Immature natural killer cell (primary cell): ENCODE measurements around the gene TEKT5. TPM values are rescaled to one million over a fixed set of nuclear protein-coding genes. Genes with fewer than 3 reads are reported as not detected.

Source experiments
- DNase-seq, 3 donors: peaks; one replicate each; pipeline ENCODE4 v3.0.0; 2022; ENCODE audit warnings: mixed read lengths in 1 of 3
- H3K27ac Mint-ChIP-seq, 6 donors: one replicate each; pipeline ENCODE4 v1.8.0; 2020; ENCODE audit warnings: mixed read lengths in 6 of 6, mild to moderate bottlenecking in 5 of 6, inconsistent platforms in 4 of 6, moderate library complexity in 3 of 6
- H3K27me3 Mint-ChIP-seq, 3 donors: one replicate each; pipeline ENCODE4 v1.8.0; 2020 to 2021; ENCODE audit warnings: low read depth in 3 of 3, mild to moderate bottlenecking in 3 of 3, mixed read lengths in 3 of 3, moderate library complexity in 3 of 3, inconsistent platforms in 1 of 3
- H3K36me3 Mint-ChIP-seq, 3 donors: one replicate each; pipeline ENCODE4 v1.8.0; 2020; ENCODE audit warnings: mixed read lengths in 3 of 3, inconsistent platforms in 2 of 3, mild to moderate bottlenecking in 2 of 3
- H3K4me1 Mint-ChIP-seq, 2 donors: one replicate each; pipeline ENCODE4 v1.8.0; 2020; ENCODE audit warnings: inconsistent platforms in 2 of 2, mild to moderate bottlenecking in 2 of 2, mixed read lengths in 2 of 2, moderate library complexity in 1 of 2
- H3K4me3 Mint-ChIP-seq, 5 donors: one replicate each; pipeline ENCODE4 v1.8.0; 2020; ENCODE audit warnings: mild to moderate bottlenecking in 5 of 5, mixed read lengths in 5 of 5, inconsistent platforms in 3 of 5, moderate library complexity in 3 of 5
- H3K9me3 Mint-ChIP-seq, 6 donors: one replicate each; pipeline ENCODE4 v1.8.0; 2020; ENCODE audit warnings: mild to moderate bottlenecking in 6 of 6, mixed read lengths in 6 of 6, inconsistent platforms in 4 of 6, moderate library complexity in 3 of 6
- polyA plus RNA-seq, 3 donors: library from polyadenylated mRNA; unstranded; fragments of 300-500 nt; fragmentation: Illumina TruSeq; gene quantifications; one replicate each; pipeline ENCODE4 v1.2.3, GENCODE V29; 2021

The TEKT5 gene
- polyA plus RNA-seq, 3 donors from 2014 or later = not detected

DNA sequence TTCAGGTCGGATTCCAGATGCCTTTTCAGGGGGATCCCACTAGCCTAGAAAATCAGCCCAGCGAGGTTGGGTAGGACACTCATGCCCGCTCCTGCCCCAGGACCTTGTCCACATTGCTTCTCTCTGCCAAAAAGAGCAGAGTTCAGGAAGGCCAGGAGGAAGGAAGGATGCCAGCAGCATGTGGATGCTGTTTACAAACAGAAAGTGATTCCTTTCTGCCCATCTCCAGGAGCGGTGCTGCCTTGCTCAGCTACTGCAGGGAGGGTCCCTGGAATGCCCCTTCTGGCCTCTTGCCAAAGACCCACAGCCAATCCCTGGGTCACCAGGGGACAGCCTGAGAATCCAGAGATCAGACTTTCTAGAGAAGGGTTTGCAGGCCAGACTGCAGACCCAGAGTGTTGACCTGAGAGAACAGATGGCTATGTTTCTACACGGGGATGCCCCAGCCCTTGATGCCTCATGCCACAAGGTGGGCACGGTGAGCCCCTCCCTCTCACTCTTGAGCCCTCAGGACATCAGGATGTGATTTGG is 82.0 kb downstream of the TEKT5 start:
- H3K9me3 Mint-ChIP-seq = no peaks in the 10 kb centered on the region
- H3K36me3 Mint-ChIP-seq = no peaks in the 10 kb centered on the region
- no peaks in the 10 kb centered on the region for H3K4me1 Mint-ChIP-seq
- H3K27ac Mint-ChIP-seq = no peak overlapping the region
- no peak overlapping the region for H3K4me3 Mint-ChIP-seq
- H3K27me3 Mint-ChIP-seq = peaks cover 0 to 11% (median 2%) of the 10 kb centered on the region in 3 donors
- DNase-seq = no peak

DNA sequence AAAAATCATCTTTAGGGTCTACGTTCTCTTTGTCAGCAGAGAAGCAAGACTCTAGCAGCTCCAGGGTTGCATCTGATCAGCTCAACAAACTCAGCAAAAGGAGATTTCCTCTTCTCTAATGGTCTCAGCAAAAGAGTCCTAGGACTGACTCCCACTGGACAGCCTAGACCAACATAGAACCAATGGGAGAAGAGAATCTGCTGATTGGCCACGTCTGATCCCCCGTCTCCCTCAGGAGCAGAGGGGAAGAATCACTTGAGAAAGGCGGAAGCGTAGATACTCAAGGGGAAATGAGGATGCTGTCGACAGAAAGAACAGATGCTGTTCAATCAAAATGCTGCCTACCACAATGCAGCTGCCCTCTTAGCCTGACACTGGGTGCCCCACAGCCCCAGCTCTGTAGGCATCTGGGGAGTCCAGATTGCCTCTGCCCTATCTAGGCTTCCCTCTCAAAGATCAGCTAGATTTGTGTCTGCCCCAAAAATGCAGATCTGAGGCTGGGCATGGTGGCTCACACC is 82.8 kb downstream of the TEKT5 start:
- H3K27ac Mint-ChIP-seq = no peak overlapping the region
- no peak overlapping the region for H3K4me3 Mint-ChIP-seq
- H3K27me3 Mint-ChIP-seq = peaks cover 1 to 11% (median 2%) of the 10 kb centered on the region in 3 donors
- H3K9me3 Mint-ChIP-seq = no peaks in the 10 kb centered on the region
- H3K4me1 Mint-ChIP-seq = no peaks in the 10 kb centered on the region
- no peaks in the 10 kb centered on the region for H3K36me3 Mint-ChIP-seq
- no peak for DNase-seq

DNA sequence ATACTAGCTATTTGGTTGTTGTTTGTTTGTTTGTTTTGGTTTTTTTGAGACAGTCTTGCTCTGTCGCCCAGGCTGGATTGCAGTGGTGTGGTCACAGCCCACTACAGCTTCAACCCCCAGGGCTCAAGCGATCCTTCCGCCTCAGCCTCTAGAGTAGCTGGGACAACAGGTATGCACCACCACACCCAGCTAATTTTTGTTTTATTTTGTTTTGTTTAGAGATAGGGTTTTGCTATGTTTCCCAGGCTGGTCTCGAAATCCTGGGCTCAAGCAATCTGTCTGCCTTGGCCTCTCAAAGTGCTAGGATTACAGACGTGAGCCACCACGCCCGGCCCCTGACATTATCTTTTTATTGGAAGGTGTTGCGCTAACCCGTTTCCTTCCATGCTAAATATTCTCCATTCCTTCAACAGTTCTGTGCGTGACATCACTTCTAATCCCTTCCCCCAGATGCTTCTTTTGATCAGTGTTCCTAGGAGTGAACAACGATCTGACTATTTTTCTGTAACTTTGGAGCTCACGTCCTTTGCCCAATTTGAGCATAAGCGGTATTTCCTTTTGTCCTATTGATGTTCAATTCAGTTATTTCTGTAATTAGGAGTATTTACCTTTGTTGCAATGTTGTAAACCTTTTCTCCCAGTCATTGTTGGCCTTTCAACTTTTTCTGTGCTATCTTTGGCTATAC is 84.1 kb downstream of the TEKT5 start:
- Mint-ChIP-seq H3K4me3 (no peak overlapping the region), H3K9me3 (no peaks in the 10 kb centered on the region), H3K27me3 (peaks cover 3 to 9% (median 4%) of the 10 kb centered on the region in 3 donors), H3K27ac (no peak overlapping the region), H3K36me3 (no peaks in the 10 kb centered on the region), H3K4me1 (no peaks in the 10 kb centered on the region)
- DNase-seq = no peak

DNA sequence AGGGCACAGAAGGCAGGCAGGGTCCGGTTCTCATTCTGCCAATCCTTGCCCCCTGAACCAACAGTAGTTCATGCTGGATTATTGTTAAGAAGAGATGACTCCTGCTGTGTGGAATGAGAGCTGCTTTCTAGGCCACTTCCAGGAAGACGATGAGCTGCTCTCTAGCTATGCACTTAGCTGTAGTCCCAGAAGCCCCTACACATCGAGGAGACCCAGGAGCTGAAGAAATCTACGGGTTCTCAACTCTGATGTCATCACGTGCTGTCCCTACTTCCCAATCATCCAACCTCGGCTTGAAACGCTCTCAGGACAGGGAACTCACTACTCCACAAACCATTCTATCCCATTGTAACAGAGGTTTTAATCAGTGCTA is 85.3 kb downstream of the TEKT5 start:
- no peaks in the 10 kb centered on the region for H3K9me3 Mint-ChIP-seq
- no peak overlapping the region for H3K4me3 Mint-ChIP-seq
- no peak for DNase-seq
- no peaks in the 10 kb centered on the region for H3K36me3 Mint-ChIP-seq
- H3K4me1 Mint-ChIP-seq = no peaks in the 10 kb centered on the region
- H3K27me3 Mint-ChIP-seq = peaks cover 3 to 9% (median 4%) of the 10 kb centered on the region in 3 donors
- no peak overlapping the region for H3K27ac Mint-ChIP-seq

DNA sequence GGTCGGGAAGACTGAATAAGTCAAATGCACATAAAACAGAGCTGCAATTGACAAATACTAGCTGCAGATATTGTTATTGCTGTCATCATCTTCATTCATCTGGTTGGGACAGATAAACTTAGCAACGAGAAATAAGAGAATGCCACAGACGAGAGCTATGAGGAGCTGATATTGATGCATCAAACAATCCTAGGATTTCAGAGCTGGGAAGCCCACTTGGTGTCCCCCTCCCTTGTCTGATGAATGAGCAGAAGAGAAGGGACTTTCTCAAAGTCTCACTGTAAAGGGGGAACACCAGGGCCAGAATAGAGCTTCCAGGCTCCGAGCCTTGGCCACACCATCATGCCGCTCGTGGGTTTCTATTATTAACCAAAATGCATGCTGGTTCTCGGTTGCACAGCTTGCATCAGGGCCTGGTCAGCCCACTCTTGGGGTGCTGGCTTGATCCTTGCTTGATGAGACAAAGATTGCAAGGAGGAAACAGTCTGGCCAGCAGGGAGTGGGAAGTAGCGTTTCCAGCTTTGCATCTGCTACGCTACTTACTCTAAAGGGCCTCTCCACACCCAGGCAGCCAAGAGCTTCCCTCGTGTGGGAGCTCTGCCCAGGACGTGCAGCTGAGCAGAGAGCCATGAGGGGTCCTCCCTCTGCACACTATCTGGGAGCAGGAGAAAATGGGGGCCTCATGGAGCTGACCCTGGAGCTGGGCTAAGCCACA is 85.9 kb downstream of the TEKT5 start:
- no peak for DNase-seq
- Mint-ChIP-seq H3K4me1 (no peaks in the 10 kb centered on the region), H3K36me3 (no peaks in the 10 kb centered on the region), H3K9me3 (no peaks in the 10 kb centered on the region), H3K27ac (no peak overlapping the region), H3K27me3 (peaks cover 2 to 9% (median 3%) of the 10 kb centered on the region in 3 donors), H3K4me3 (no peak overlapping the region)

DNA sequence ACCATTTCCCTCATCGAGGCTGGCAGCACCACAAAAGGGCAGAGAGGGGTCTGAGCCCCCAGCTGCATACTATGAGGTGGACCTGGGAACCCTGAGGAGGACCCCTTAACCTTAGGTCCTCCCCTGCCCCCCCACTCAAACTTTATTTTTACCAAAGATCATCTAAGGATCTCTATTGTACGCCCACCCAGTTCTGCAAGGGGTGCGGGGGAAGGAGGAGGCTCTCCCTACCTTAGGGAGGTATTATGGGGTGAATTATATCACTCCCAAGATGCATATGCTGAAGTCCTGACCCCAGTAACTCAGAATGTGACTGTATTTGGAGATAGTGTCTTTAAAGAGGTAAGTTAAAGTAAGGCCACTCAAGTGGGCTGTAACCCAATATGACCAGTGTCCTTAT is 87.6 kb downstream of the TEKT5 start:
- Mint-ChIP-seq H3K27ac (no peak overlapping the region), H3K36me3 (no peaks in the 10 kb centered on the region), H3K27me3 (peaks cover 2 to 7% (median 3%) of the 10 kb centered on the region in 3 donors)

DNA sequence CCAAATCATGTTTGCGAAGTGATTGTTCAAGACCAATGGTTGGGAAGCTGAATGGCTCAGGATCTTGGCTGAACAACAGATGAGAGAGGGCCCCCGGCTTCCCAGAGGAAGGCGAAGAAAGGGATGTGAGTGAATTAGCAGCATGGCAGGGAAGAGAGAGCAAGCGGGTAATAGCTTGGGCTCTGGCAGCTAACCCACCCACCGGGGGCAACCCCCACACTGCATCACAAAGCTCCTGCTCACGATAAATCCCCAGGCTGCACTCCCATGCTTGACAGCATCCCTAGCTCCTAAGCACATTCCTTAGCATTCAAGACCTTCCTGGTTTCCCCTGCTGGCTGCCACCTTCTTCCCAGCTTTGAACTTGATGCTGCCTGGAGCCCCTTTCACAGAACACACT is 88.1 kb downstream of the TEKT5 start:
- no peaks in the 10 kb centered on the region for H3K9me3 Mint-ChIP-seq
- H3K27me3 Mint-ChIP-seq = peaks cover 2 to 7% (median 3%) of the 10 kb centered on the region in 3 donors
- no peaks in the 10 kb centered on the region for H3K36me3 Mint-ChIP-seq
- H3K27ac Mint-ChIP-seq = no peak overlapping the region
- no peaks in the 10 kb centered on the region for H3K4me1 Mint-ChIP-seq
- no peak for DNase-seq
- H3K4me3 Mint-ChIP-seq = no peak overlapping the region

More for the DNA sequence above, 87.6 kb downstream of the TEKT5 start:
- Mint-ChIP-seq H3K9me3 (no peaks in the 10 kb centered on the region), H3K4me1 (no peaks in the 10 kb centered on the region), H3K4me3 (no peak overlapping the region)
- DNase-seq = no peak

DNA sequence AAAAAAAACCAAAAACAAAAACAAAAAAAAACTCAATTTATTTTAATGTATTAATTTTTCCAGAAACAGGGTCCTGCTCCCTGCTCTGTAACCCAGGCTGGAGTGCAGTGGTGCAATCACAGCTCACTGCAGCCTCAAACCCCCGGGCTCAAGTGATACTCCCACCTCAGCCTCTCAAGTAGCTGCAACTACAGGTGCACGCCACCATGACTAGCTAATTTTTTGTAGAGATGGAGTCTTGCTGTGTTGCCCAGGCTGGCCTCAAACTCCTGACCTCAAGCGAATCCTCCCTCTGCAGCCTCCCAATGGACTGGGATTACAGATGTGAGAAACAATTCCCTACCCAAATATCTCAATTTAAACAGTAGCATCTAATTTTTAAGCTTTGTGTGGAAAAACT is 89.1 kb downstream of the TEKT5 start:
- Mint-ChIP-seq H3K27me3 (peaks cover 2 to 4% (median 3%) of the 10 kb centered on the region in 3 donors), H3K27ac (no peak overlapping the region), H3K36me3 (no peaks in the 10 kb centered on the region), H3K4me3 (no peak overlapping the region), H3K9me3 (no peaks in the 10 kb centered on the region), H3K4me1 (no peaks in the 10 kb centered on the region)
- DNase-seq = no peak

DNA sequence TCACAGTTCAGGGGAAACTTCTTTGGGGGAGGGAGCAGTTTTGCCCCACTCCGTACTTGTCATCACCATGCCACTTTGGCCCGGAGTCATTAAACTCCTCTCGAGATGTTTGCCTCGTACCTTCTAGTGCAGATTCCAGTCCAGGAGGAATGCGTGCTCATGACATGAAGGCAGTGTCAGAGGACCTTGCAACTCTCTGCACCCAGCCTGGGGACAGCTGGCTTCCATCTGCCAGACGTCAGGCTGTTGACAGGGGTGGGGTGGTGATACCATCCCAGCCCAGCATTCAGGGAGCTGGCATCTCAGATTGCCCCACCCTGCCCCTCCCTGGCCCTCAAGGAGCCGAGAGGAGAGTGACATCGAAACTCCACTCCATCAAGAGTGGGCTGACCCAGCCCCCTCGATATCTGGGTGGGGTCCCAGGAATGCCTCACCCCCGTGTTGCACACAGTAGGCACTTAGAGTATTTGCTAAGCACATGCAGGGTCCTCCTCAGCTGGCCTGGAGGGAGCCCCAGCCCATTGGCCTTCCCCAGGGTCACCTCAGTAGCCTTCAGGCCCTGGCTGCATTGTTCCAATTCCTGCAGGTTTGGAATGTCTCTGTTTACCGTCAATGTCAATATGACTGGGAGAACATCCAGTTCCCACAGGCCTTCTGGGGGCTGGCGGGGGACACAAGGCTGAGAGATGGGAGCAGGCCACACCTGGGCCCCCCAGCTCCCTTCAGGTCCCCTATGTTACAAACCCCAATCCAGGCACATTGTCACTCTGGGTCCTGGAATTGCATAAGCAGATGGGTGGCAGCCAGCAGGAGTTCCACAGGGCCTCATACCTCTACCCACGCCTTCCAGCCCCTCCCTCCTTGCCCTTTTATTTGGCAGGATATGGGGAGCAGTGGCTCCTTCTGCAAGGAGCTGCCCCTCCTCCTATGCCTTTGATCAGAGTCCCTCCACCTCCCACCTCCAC is 93.0 kb downstream of the TEKT5 start:
- no peaks in the 10 kb centered on the region for H3K4me1 Mint-ChIP-seq
- H3K27me3 Mint-ChIP-seq = peaks cover under 1 to 10% (median 5%) of the 10 kb centered on the region in 3 donors
- no peaks in the 10 kb centered on the region for H3K9me3 Mint-ChIP-seq
- DNase-seq = no peak
- no peak overlapping the region for H3K4me3 Mint-ChIP-seq
- no peaks in the 10 kb centered on the region for H3K36me3 Mint-ChIP-seq
- no peak overlapping the region for H3K27ac Mint-ChIP-seq

DNA sequence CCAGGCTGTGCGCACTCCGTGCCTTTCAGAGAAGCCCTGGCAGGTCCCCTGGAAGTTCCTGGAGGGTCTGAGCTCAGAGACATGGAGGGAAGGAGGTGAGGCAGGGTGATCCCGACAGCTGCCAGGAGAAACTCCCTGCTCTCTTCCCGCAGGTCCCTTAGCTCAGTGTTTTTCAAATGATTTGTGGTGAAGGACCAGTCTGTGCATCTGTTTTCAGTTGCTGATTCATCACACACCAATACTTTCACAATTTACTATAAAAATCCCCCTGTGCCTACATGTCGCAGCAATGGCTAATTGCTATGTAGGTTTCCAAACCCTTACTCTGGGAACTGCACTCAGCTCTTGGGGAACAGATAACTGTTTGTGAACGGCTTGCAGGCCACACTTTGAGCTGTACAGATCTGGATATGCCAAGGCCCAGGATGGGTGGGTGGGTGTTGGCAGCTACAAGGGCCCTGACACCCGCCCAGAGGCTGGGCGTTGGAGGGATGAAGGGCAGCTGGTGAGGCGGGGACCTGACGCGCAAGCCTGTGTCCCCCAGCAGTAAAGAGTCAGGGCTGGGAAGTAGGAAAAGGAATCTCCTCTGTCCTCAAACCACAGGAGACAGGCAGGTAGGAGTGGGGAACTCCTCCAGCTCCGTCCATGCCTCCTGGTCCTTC is 93.8 kb downstream of the TEKT5 start:
- DNase-seq = no peak
- Mint-ChIP-seq H3K27me3 (peaks cover 0 to 10% (median 4%) of the 10 kb centered on the region in 3 donors), H3K4me3 (no peak overlapping the region), H3K4me1 (no peaks in the 10 kb centered on the region), H3K9me3 (no peaks in the 10 kb centered on the region), H3K27ac (no peak overlapping the region), H3K36me3 (no peaks in the 10 kb centered on the region)

DNA sequence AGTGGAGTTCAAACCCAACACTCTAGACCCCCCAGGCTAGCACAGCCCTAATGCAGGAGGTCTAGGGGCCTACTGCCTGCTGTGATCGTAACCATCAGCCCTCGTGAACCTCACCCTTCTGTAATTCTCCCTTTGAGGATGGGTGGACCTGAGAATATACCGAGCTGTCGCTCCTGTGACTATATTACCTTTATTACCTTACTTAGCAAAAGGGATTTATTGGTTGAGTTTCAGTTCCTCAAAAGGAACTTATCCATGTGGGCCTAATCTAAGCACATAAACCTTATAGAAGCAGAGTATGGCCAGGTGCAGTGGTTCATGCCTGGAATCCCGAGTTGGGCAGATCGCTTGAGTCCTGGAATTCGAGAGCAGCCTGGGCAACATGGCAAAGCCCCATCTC is 95.1 kb downstream of the TEKT5 start:
- Mint-ChIP-seq H3K4me3 (no peak overlapping the region), H3K9me3 (no peaks in the 10 kb centered on the region), H3K27me3 (peaks cover 0 to 10% (median 4%) of the 10 kb centered on the region in 3 donors), H3K36me3 (no peaks in the 10 kb centered on the region), H3K27ac (no peak overlapping the region), H3K4me1 (no peaks in the 10 kb centered on the region)
- DNase-seq = no peak

DNA sequence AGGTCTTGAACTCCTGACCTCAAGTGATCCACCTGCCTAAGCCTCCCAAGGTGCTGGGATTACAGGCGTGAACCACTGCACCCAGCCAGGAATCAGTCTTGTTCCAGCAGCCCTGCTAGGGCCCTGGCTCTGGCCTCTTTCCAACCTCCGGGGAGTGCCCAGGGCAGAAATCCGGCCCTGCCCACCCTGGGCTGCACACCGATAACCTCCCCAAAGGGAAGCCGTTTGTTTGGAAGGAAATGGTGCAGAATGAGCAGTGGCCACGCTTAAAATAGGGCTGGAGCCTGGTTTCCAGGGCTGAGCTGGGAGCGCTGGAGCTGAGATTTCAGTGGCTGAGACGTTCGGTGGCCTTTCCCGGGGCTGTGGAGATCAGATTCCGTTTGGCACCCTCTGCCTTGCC is 96.6 kb downstream of the TEKT5 start:
- no peak overlapping the region for H3K4me3 Mint-ChIP-seq
- no peaks in the 10 kb centered on the region for H3K36me3 Mint-ChIP-seq
- H3K27ac Mint-ChIP-seq = no peak overlapping the region
- no peaks in the 10 kb centered on the region for H3K9me3 Mint-ChIP-seq
- H3K4me1 Mint-ChIP-seq = no peaks in the 10 kb centered on the region
- DNase-seq = no peak
- peaks cover 0 to 10% (median 4%) of the 10 kb centered on the region in 3 donors for H3K27me3 Mint-ChIP-seq

DNA sequence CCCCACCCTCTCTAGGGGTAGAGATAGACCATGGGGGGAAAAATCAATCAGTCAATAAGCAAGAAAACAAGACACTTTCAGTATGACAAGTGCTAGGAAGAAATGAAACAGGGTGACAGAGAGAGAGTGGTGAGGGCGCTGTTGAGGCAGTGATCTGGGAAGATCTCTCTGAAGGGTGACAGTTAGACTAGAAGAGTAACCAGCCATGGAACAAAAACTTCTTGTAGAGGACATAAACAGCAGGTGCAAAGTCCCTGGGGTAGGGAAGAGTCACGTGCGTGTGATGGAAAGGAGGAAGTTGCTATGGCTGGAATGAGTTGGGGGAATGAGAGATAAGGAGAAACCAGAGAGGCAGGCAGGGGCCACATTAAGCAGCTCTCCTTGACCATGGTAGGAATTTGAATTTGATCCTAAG is 97.5 kb downstream of the TEKT5 start:
- DNase-seq = no peak
- Mint-ChIP-seq H3K36me3 (no peaks in the 10 kb centered on the region), H3K27me3 (peaks cover 0 to 10% (median 4%) of the 10 kb centered on the region in 3 donors), H3K27ac (no peak overlapping the region), H3K4me1 (no peaks in the 10 kb centered on the region), H3K9me3 (no peaks in the 10 kb centered on the region), H3K4me3 (no peak overlapping the region)
